K562 (cell line): ENCODE data around the gene CDRT4. TPM values are rescaled to one million over a fixed set of nuclear protein-coding genes. Genes with fewer than 3 reads are reported as not detected.
A peak's percentile ranks its signal among the peaks of the same experiment; 100 is the strongest.

Experiments
- ATF1 ChIP-seq, 2 experiments: fragments of 450-650 bp in 1 of 2; IDR thresholded peaks; 2 replicates each; pipeline ENCODE4 v1.6.1; 2016; ENCODE audit warnings: missing compliant biosample characterization in 1 of 2, missing genetic modification characterization in 1 of 2
- CBFA2T3 ChIP-seq: fragments of 450-650 bp; IDR thresholded peaks from 2 replicates; pipeline ENCODE4 v1.6.1; 2017
- MTA3 ChIP-seq: fragments of 450-650 bp; formaldehyde crosslinking; IDR thresholded peaks from 2 replicates; pipeline ENCODE4 v1.6.1; 2017; ENCODE audit warnings: mild to moderate bottlenecking, borderline replicate concordance
- RBM22 ChIP-seq: fragments of 200-400 bp; formaldehyde crosslinking; IDR thresholded peaks from 2 replicates; pipeline ENCODE4 v1.6.1; 2018; ENCODE audit warnings: low read length, low read depth; ENCODE audit not compliant: poor library complexity, severe bottlenecking
- YY1 ChIP-seq, 3 experiments: IDR thresholded peaks; 2 replicates each; pipeline ENCODE4 v1.6.1; 2011; ENCODE audit warnings: low read length in 2 of 3, mild to moderate bottlenecking in 2 of 3, moderate library complexity in 2 of 3, borderline replicate concordance in 1 of 3, control low read depth in 1 of 3, low read depth in 1 of 3; ENCODE audit not compliant: insufficient read depth in 3 of 3, insufficient replicate concordance in 2 of 3, control insufficient read depth in 1 of 3, insufficient read length in 1 of 3; ENCODE audit errors: extremely low read depth in 1 of 3
- ZNF584 ChIP-seq: fragments of 200-800 bp; sonication (Bioruptor generic); IDR thresholded peaks from 2 replicates; pipeline ENCODE4 v1.6.1; 2016; ENCODE audit warnings: low read depth, mild to moderate bottlenecking, missing genetic modification characterization, missing compliant biosample characterization
- polyA plus RNA-seq, 8 experiments: library from polyadenylated mRNA; depleted of rRNA in 4 of 8; stranded (reverse) in 5 of 8; unstranded in 3 of 8; fragments of >200 nt; fragmentation: Nextera tagmentation in 2 of 8; fragmentation: Illumina TruSeq in 1 of 8; extraction: Ambion mirVana in 2 of 8; extraction: Trizol in 1 of 8; gene quantifications; 2 replicates each; pipeline versions ENCODE4 v1.2.1 to v1.2.3, GENCODE V29; 2011 to 2014; ENCODE audit warnings: inconsistent platforms in 1 of 8, missing spikeins in 1 of 8
- total RNA-seq, 7 experiments: library from RNA; depleted of rRNA in 6 of 7; stranded (reverse); fragments of >200 nt in 6 of 7; fragmentation: Illumina TruSeq in 2 of 7; extraction: Trizol in 2 of 7; gene quantifications; 2 replicates each; pipeline versions ENCODE4 v1.2.1 to v1.2.3, GENCODE V29; 2011 to 2021; ENCODE audit warnings: low replicate concordance in 1 of 7
- TF ChIP-seq, protein P1 (sequence below): fragments of 450-650 bp; formaldehyde crosslinking; IDR thresholded peaks from 2 replicates; pipeline ENCODE4 v1.4.0; 2022; ENCODE audit warnings: missing genetic modification characterization
- TF ChIP-seq, protein P2 (sequence below): conservative IDR thresholded peaks from 2 replicates; pipeline ENCODE4 v1.6.1; 2011; ENCODE audit warnings: low read depth, mild to moderate bottlenecking, low read length; ENCODE audit not compliant: control insufficient read depth
- TF ChIP-seq, protein P3 (sequence below), 3 experiments: IDR thresholded peaks in 2 of 3; conservative IDR thresholded peaks in 1 of 3; 2 replicates each; pipeline ENCODE4 v1.5.1; 2011 to 2012; ENCODE audit warnings: low read length in 3 of 3, mild to moderate bottlenecking in 3 of 3, control low read depth in 2 of 3, improper control_type of control experiment in 1 of 3, inconsistent platforms in 1 of 3, low read depth in 1 of 3, mixed read lengths in 1 of 3, moderate library complexity in 1 of 3; ENCODE audit not compliant: insufficient read depth in 2 of 3

CDRT4 gene
- total and polyA plus RNA-seq, 9 of the 15 experiments (the other 6 are each of a cell fraction or from before 2014, with no cell fraction given), result 1.7 to 6.4 (median 3.5) TPM

DNA sequence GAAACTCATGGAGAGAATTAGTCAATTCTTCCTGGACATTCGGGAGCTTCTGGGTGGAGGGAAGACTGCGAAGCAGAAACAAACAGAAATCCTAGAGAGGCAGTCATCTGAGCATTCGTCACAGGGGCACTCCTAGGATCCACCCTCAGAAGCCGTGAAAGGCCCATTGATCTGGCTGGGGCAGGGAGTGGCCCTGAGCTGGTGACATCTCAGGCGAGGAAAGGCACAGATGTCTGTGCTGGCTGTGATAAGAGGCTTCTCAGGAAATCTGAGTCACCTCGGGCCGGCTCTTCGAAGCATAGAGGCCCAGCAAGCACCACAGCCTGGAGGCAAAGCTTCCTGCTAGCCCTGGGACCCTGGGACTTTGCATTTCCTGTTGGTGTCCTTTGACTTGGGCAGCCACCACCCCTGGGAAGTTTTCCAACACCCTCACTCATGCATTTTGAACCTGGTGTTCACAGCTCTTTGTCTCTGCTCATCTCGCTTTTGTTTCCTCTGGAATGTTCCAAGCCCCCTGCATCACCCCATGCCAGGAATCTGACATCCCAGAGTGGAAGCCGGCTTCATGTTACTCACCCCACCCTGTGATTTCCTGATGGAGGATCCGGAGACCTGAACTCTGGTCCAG, 23.3 kb upstream of the CDRT4 start (continued):
- TF ChIP-seq ZNF584 (CRISPR knock-in tag), result peak; percentile 69; the same call in 1 of the 2 replicates
- TF ChIP-seq CBFA2T3, result peak; percentile 91
- TF ChIP-seq, protein P1, sequence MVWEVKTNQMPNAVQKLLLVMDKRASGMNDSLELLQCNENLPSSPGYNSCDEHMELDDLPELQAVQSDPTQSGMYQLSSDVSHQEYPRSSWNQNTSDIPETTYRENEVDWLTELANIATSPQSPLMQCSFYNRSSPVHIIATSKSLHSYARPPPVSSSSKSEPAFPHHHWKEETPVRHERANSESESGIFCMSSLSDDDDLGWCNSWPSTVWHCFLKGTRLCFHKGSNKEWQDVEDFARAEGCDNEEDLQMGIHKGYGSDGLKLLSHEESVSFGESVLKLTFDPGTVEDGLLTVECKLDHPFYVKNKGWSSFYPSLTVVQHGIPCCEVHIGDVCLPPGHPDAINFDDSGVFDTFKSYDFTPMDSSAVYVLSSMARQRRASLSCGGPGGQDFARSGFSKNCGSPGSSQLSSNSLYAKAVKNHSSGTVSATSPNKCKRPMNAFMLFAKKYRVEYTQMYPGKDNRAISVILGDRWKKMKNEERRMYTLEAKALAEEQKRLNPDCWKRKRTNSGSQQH, result no peak
- TF ChIP-seq MTA3, result peak; percentile 48; the same call in 1 of the 2 replicates
- no peak for TF ChIP-seq ATF1 (CRISPR knock-in tag; IDR thresholded peaks at IDR 0.05)
- peak; percentile 78 for TF ChIP-seq ATF1 (tag; IDR thresholded peaks at IDR 0.05)
- TF ChIP-seq, protein P2, sequence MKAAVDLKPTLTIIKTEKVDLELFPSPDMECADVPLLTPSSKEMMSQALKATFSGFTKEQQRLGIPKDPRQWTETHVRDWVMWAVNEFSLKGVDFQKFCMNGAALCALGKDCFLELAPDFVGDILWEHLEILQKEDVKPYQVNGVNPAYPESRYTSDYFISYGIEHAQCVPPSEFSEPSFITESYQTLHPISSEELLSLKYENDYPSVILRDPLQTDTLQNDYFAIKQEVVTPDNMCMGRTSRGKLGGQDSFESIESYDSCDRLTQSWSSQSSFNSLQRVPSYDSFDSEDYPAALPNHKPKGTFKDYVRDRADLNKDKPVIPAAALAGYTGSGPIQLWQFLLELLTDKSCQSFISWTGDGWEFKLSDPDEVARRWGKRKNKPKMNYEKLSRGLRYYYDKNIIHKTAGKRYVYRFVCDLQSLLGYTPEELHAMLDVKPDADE, result 0 out of 2 replicates have a peak, but pooled peaks have one; percentile 50
- no peak for TF ChIP-seq RBM22
- TF ChIP-seq YY1 (IDR thresholded peaks at IDR 0.05; ENCODE audit: borderline replicate concordance in 1 of 3, control insufficient read depth in 1 of 3, extremely low read depth in 1 of 3, insufficient read depth in 3 of 3, insufficient read length in 1 of 3, insufficient replicate concordance in 2 of 3, low read depth in 1 of 3, low read length in 2 of 3), result no peak
- TF ChIP-seq, protein P3, sequence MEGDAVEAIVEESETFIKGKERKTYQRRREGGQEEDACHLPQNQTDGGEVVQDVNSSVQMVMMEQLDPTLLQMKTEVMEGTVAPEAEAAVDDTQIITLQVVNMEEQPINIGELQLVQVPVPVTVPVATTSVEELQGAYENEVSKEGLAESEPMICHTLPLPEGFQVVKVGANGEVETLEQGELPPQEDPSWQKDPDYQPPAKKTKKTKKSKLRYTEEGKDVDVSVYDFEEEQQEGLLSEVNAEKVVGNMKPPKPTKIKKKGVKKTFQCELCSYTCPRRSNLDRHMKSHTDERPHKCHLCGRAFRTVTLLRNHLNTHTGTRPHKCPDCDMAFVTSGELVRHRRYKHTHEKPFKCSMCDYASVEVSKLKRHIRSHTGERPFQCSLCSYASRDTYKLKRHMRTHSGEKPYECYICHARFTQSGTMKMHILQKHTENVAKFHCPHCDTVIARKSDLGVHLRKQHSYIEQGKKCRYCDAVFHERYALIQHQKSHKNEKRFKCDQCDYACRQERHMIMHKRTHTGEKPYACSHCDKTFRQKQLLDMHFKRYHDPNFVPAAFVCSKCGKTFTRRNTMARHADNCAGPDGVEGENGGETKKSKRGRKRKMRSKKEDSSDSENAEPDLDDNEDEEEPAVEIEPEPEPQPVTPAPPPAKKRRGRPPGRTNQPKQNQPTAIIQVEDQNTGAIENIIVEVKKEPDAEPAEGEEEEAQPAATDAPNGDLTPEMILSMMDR (IDR thresholded peaks at IDR 0.05 in 2 of 3, conservative IDR thresholded peaks at IDR 0.05 in 1 of 3; ENCODE audit: insufficient read depth in 2 of 3, low read depth in 1 of 3, low read length in 3 of 3), result peak in 1 of 3 experiments; percentile 2; a peak in 1 of 6 replicates
